Right lobe of liver (tissue), 6 donors: ENCODE results near the gene FBXL13. TPM values are rescaled to one million over a fixed set of nuclear protein-coding genes. Genes with fewer than 3 reads are reported as not detected.

Source experiments
- ATAC-seq, 4 donors: fragments of 200-7000 bp; cut with Tn5 transposase; one replicate each; pipeline ENCODE4 v1.9.1; 2020; ENCODE audit warnings: mild to moderate bottlenecking in 4 of 4, moderate library complexity in 4 of 4
- DNase-seq, 3 donors: peaks; one replicate each; pipeline ENCODE4 v3.0.0-alpha.2; 2020
- H3K27ac ChIP-seq, 3 donors: fragments of 200-600 bp; one replicate each; pipeline ENCODE4 v1.8.0; 2022
- H3K27me3 ChIP-seq, 2 donors: fragments of 200-600 bp; one replicate each; pipeline ENCODE4 v1.8.0; 2022
- H3K36me3 ChIP-seq, 4 donors: fragments of 200-600 bp; sonication (generic) in 1 of 4; one replicate each; pipeline versions ENCODE4 v1.5.1 to v1.8.0; 2017 to 2022; ENCODE audit warnings: control low read depth in 1 of 4
- H3K4me1 ChIP-seq, 4 donors: fragments of 200-600 bp; sonication (generic) in 1 of 4; one replicate each; pipeline versions ENCODE4 v1.5.1 to v1.8.0; 2017 to 2022; ENCODE audit warnings: control low read depth in 1 of 4
- H3K4me3 ChIP-seq, 3 donors: fragments of 200-600 bp; one replicate each; pipeline ENCODE4 v1.8.0; 2022
- H3K9me3 ChIP-seq, 4 donors: fragments of 200-600 bp; sonication (generic) in 1 of 4; one replicate each; pipeline versions ENCODE4 v1.5.1 to v1.8.0; 2017 to 2022; ENCODE audit warnings: control low read depth in 1 of 4
- CTCF ChIP-seq, 4 donors: fragments of 200-600 bp in 3 of 4; fragments of 450-650 bp in 1 of 4; IDR thresholded peaks; one replicate each; pipeline versions ENCODE4 v1.5.1 to v1.8.0; 2016 to 2022; ENCODE audit warnings: antibody characterized with exemption in 4 of 4, mild to moderate bottlenecking in 2 of 4
- POLR2A ChIP-seq: fragments of 450-650 bp; IDR thresholded peaks from one replicate; pipeline ENCODE4 v1.6.1; 2017; ENCODE audit warnings: antibody characterized with exemption, mild to moderate bottlenecking
- WGBS: methylation state at CpG from one replicate; pipeline ENCODE4 v1.1.6; 2018; ENCODE audit warnings: low coverage, low lambda C conversion rate; ENCODE audit not compliant: insufficient coverage; ENCODE audit errors: missing lambda C conversion rate; 5-methylcytosine and 5-hydroxymethylcytosine counted together
- intact Hi-C, 2 donors: fragments of 100-400 bp; cut with DNase I; formaldehyde crosslinking; loops; one replicate each; pipeline versions ENCODE4 v1.11.2 to v1.14.1; 2022
- total RNA-seq, 6 experiments: library from RNA; depleted of rRNA in 2 of 6; stranded (reverse); fragments of >200 nt in 2 of 6; fragmentation: NEBNext Ultra II Directional in 3 of 6; extraction: Animal tissue kit (Norgen Biotek cat#: 25700) in 3 of 6; gene quantifications; one replicate each; pipeline versions ENCODE4 v1.1.0 to v1.2.4, GENCODE V29; 2016 to 2023
- donor health status: DM: no; HTN: yes; CAD: no.
- donor health status: DM: no; HTN: no; CAD: no.
- donor health status: DM: no; HTN: no; CAD: no.
- donor health status: DM: no; HTN: yes; CAD: no.
- donor health status: DM: no; HTN: yes; CAD: no.

The FBXL13 gene
- total RNA-seq, 6 experiments from 2014 or later, result 0.12 to 0.31 (median 0.20) TPM; not detected in 2

GRCh38 chr7:102828286-102828685, 246.3 kb downstream of the FBXL13 start:
- DNase-seq (no peak), ATAC-seq (no peak)
- no peaks in the 10 kb centered on the region for H3K27me3 ChIP-seq
- WGBS, result 82% methylated on average over 2 of the region's 2 CpGs
- H3K27ac ChIP-seq, result no peak overlapping the region
- H3K9me3 ChIP-seq, result no peaks in the 10 kb centered on the region
- TF ChIP-seq CTCF (IDR thresholded peaks at IDR 0.05), result no peak
- no peak for TF ChIP-seq POLR2A
- intact Hi-C loops, result no loop called here
- no peak overlapping the region for H3K4me3 ChIP-seq
- H3K36me3 ChIP-seq, result peaks cover 0 to 6% (median 2%) of the 10 kb centered on the region in 4 donors
- H3K4me1 ChIP-seq, result no peaks in the 10 kb centered on the region

GRCh38 chr7:102823390-102824119, 251.0 kb downstream of the FBXL13 start:
- intact Hi-C loops, result no loop called here
- no peak for TF ChIP-seq CTCF (IDR thresholded peaks at IDR 0.05)
- TF ChIP-seq POLR2A, result no peak
- no peak overlapping the region for H3K4me3 ChIP-seq
- DNase-seq (no peak), ATAC-seq (no peak)
- no peaks in the 10 kb centered on the region for H3K9me3 ChIP-seq
- H3K4me1 ChIP-seq, result no peaks in the 10 kb centered on the region
- WGBS, result 90% methylated on average over 5 of the region's 6 CpGs
- no peaks in the 10 kb centered on the region for H3K27me3 ChIP-seq
- peaks cover 0 to 4% (median 0%) of the 10 kb centered on the region in 4 donors for H3K36me3 ChIP-seq
- H3K27ac ChIP-seq, result no peak overlapping the region

- H3K4me3 ChIP-seq, result no peak overlapping the region
- 100% methylated on average over 2 of the region's 2 CpGs for WGBS
- no peak for ATAC-seq
- intact Hi-C loops, result no loop called here
- H3K27ac ChIP-seq, result no peak overlapping the region
- H3K27me3 ChIP-seq, result no peaks in the 10 kb centered on the region
- H3K36me3 ChIP-seq, result peaks cover 0 to 2% (median 0%) of the 10 kb centered on the region in 4 donors
- TF ChIP-seq CTCF (IDR thresholded peaks at IDR 0.05) (no peak), POLR2A (no peak)
- no peaks in the 10 kb centered on the region for H3K4me1 ChIP-seq
- no peaks in the 10 kb centered on the region for H3K9me3 ChIP-seq
- no peak for DNase-seq
These were observed 252.4 kb downstream of the FBXL13 start for GRCh38 chr7:102821994-102822747.

DNA sequence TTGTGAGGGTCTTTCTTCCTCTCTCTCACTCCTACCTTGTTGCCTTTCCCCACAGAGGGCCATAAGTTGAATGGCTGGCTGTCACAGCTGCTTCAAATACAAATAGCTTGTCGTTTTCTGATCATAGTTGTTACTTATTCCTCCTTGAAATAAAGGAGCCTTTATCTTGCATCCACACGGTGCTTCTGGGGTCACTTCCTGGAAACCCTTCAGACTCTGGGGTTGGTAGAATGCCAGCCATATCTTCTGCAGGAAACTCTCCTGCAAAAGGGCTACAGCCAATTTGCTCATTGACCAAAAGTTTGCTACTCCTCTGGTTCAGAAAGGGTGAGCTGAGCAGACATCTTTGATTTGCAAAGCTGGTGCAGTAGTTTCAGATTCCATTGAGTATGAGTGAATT, 255.4 kb downstream of the FBXL13 start:
- DNase-seq (no peak), ATAC-seq (peak in 1 of 4 donors; percentile 31)
- H3K4me3 ChIP-seq, result no peak overlapping the region
- no peaks in the 10 kb centered on the region for H3K36me3 ChIP-seq
- H3K27me3 ChIP-seq, result no peaks in the 10 kb centered on the region
- H3K27ac ChIP-seq, result no peak overlapping the region
- no peak for TF ChIP-seq POLR2A
- no peaks in the 10 kb centered on the region for H3K9me3 ChIP-seq
- 25% methylated on average over 2 of the region's 2 CpGs for WGBS
- intact Hi-C loops, result no loop called here
- H3K4me1 ChIP-seq, result peaks cover 0 to under 1% (median 0%) of the 10 kb centered on the region in 4 donors
